ENCODE measurements around the gene SGCD.

SGCD gene

DNA sequence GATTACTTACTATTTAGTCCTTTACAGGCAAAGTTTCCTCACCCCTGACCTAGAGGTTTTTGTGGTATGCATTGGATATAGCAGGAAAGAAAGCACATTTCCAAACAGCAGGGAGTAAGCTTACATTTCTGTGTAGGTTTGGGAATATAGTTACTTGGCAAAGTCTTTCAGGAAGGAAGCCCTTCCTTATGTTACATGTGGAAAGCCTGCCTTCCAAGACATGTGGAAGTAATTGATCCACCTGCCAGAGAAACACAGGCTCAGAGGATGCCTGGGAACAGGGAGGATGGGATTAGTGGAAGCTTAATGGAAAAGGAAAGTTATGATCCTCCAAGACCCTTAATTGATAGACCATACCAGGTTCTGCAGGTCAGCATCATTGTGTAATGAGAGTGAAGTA is 435.8 kb downstream of the SGCD start:
- DNase-seq = no peak

DNA sequence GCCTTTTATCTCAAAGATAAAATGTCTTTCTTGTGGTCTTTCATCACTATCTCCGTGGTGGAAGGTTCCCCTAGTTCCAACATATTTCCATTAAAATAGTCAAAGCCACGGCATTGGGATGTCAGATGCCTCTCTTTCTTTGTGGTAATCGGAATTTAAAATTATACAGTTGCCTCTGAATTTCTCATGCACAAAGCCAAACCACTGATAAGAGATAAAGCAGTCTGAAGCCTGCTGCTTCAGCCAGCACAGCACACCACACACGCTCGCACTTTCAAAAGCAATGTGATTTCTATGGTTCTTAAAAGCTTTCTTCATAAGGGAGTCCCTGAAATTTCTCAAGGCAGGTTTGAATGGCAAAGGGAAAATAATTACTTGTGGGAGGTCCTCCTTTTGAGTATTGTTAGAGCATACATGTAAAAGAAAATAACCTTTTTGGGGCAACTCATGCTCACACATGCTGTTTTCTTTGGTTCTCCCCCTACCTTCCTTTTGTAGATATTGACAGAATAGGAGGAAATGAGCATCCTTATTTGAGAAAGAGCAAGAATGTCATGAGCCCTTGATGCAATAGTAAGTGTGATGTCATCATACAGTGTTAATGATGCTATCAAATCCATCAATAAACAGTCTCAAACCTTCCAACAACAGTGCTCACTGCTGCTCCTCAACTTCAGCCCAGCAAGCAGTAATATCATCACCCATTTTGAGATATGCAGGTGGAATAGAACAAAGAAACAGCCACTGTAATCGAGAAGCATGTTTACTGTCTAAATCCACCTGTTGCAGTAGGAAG is 437.4 kb downstream of the SGCD start:
- no peak for DNase-seq

DNA sequence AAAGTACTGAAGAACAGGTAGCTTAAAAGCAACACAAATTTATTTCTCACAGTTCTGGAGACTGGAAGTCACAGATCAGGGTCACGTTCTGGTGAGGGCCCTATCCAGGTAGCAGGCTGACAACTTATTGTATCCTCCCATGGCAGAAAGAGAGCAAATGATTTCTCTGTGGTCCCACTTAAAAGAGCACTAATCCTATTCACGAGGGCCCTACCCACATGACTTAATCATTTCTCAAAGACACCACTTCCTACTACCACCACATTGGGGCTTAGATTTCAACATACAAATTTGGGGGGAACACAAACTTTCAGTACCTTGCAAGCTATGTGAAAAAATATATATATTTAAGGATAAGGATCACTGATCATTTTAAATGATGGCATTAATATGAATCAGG is 447.3 kb downstream of the SGCD start:
- no peak for DNase-seq

DNA sequence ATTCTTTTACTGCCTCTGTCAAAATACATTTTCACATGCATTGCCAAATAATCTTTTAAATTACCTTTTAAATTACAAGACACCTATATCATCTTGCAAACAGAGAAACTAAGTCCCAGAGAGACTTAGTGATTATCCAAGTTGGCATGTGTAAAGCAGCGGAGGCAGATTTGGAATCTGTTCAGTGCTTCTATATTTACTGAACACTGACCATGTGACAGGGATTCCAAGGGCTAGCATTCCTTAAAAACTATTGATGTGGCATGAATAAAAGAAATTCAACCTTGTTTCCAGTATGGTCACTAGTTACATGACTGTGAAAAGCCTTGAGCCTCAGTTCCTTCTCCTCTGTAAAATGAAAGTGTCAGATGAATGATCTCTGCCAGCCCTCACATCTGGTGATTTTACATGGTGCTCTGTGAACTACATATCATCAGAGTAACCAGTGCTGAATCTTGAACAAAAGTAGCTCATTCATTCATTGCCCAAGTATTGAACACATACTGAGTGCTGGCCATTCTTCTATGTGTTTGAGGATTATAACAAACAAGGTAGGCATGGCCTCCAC is 451.3 kb downstream of the SGCD start:
- DNase-seq = no peak

DNA sequence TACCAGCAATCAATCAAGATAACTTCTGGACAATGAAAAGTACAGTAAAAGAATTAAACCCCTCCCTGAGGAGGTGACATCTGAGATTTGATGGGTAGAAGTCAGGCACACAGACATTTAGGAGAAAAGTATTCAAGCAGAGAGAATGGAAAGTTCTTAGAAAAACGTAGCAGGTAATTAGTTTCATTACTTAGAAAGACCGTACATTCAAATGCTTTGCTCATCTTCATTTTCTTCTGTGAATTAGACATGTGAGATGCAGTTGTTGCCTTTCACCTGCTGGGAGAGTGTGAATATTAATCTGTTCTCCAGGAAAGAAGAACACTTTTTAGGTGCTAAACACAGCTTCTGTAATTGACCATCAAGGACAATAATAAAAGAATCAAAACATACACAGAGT is 451.8 kb downstream of the SGCD start:
- DNase-seq = no peak

DNA sequence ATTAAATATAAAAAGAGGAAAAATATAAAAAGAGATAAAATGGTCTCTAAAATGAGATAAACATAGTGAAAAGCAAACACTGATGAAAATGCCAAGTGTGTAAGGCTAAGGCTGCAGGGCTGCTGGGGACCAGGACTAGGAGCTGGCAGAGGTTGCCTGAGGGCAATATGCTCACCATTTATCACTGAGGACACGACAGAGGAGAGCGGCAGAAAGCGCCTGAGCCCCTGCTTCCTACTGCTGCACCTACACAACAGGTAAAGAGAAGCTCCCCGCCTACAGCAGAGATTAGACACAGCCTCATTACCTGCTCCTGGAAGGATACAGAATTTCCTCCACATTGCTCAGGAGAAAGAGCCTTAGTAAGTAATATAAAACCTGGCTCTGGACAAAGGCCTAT is 452.5 kb downstream of the SGCD start:
- no peak for DNase-seq

DNA sequence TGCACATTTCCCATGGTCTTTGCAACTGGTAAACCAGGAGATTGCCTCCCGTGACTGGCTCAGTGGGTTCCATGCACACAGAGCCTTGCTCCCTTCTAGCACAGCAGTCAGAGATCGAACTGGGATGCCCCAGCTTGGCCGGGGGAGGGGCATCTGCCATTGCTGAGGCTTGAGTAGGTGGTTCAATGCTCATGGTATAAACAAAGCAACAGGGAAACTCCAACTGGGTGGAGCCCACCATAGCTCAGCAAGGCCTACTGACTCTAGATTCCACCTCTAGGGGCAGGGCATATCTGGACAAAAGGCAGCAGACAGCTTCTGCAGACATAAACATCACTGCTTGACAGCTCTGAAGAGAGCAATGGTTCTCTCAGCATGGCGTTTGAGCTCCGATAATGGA is 456.1 kb downstream of the SGCD start:
- DNase-seq = no peak

DNA sequence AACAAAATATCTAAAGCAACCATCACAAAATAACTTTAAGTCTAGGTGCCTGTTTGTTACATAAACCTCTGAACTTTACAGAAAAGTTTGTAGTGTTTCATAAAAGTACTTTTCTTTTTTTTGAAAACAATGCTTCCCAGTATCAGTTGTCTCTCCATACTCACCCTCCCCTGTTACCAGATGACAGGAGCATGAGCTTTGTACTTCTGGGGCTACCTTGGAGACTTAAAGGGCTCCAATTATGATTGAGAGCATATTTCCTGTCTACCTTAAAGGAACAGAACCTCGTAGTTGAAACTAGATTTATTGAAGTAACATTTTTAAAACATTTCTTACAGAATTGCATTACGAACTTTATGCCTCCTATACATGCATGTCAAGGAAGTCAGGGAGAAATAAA is 467.7 kb downstream of the SGCD start:
- DNase-seq = no peak

DNA sequence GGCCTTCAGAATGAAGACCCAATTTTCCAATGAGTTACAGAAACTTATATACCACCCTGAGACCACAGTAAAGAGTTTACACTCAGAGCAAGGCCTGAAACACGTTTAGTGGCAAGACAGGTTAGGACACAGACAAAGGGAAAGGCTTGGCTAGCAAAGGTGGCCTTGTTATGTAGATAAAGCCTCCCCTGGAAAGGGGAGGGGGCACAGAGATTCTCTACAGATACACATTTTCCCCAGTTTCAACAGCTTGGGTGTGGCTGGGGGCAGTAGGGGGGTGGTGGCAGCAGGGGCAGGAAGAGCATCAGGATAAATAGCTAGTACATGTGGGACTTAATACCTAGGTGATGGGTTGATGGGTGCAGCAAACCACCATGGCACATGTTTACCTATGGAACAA is 471.2 kb downstream of the SGCD start:
- no peak for DNase-seq

DNA sequence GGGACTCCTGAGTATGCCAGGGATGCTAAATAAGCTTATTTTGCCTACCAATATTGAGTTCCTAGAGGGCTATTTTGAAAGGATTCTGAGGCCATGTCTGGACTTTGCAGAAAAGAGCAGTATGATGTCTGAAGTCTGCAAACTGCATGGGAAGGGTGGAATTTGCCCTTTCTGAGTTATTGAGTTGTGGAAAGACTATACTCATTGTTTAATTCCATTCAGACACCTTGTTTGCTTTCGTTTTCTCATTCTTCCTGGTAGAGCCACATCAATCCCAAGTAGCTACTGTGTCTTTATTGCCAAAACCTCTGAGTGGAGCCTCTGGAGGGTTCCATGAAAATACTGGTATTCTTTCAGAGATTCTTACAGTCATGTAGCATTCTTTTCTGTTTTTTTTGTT is 472.2 kb downstream of the SGCD start:
- no peak for DNase-seq

DNA sequence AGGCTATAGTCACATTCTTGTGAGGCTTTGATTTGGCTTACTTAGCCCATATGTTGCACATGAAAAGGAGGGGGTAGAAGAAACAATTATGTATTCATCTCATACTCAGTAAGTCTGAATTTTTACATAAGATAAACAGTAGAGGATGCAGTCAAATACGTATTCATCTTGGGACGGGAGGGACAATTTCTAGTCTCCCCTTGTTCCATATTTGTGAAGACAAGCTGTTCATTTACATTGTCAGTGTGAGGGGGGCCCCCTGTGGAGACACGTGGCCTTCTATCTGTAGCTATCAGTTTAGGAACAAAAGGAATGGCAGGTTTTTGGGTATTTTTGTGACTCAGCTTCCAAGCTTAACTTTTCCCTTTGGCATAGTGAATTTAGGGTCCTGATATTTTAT is 474.0 kb downstream of the SGCD start:
- DNase-seq = peak in 8 of 58 donors; percentile 0 to 21 (median 6)

DNA sequence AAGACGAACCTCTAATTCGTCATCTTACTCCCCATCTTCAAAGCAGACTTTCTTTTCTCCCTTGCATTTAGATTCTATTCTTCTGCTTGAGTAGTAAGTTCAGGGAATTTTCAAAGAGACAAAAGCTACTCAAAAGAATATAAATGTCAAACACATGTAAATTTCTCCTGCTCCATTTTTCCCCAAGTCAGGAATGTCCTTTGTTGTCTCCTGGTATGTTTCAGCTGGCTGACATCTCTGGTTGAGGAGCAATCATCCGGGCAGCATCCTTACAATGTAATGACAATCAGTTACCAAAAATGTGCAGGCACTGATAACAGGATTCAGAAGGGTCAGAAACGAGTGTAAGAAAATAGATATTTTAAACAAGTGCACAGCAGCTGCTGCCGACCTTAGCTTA is 475.5 kb downstream of the SGCD start:
- DNase-seq = no peak

DNA sequence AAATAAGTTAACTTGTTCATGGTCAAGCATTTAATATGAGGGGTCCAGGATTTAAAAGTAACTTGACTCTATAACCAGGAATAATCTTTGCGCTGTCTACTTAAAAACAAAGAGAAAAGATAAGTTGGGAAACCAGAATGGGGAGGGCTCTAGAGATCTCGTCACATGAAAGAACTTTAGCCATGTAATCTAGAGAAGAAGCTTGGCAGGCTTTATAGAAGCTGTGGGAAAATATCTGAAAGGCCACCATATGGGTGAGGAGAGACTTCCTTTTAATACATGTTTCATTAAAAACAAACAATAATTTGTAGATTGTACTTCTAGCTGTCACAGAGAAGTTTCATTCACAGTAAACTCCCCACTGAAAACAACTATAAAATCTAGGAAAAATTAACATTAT is 476.4 kb downstream of the SGCD start:
- DNase-seq = no peak

DNA sequence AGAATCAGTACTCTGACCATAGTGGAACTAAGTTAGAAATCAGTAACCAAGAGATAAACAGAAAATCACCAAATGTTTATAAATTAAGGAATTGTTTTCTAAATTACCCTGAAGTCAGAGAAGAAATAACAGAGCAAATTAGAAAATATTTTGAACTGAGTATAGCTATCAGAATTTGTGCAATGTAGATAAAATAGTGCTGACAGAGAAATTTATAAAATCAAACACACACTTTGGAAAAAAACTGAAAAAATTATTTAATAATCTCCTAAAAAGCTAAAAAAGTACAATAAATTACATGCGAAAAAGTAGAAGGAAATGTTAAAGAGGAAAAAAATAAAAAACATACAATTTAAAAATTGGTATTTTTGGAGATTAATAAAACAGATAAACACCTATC is 486.0 kb downstream of the SGCD start:
- DNase-seq = no peak

DNA sequence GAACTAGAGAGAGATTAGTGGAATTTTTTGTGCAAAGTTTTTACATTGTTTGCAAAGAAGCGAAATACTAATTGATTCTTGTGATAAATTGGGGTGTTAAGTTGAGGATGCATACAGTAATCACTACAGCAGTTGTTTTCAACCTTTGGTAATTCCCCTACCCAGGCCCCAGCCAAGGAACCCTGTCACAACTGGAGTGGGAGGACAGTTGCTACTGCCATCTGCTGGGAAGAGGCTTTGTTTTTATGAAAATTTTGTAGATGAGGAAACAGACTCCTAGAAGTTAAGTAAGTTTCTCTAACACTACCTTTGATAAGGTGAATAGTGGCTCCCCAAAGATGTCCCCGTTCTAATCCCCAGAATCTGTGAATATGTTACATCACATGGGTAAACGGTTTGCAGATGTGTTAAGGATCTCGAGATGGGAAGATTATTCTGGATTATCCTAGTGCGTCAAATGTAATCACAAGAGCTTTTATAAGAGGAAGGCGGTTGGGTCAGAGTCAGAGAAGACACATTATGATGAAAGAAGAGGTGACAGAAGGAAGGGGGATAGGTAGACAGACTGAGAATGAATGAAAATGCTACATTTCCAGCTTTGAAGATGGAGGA is 489.1 kb downstream of the SGCD start:
- DNase-seq = peak in 7 of 58 donors; percentile 1 to 17 (median 7)
